ENCODE results near the gene PLAC8. TPM values are rescaled to one million over a fixed set of nuclear protein-coding genes. Genes with fewer than 3 reads are reported as not detected.
"Not testable (repeated sequence)": the region's sequence is repeated elsewhere in the genome, so short reads cannot be mapped to it uniquely, and the experiment has no call there.

Gene PLAC8
- total and polyA plus RNA-seq, 12 donors, result 0.39 to 9.4 (median 0.63) TPM

GRCh38 chr4:83043801-83044407 is 70.6 kb downstream of the PLAC8 start:
- Histone ChIP-seq H3K9me3 (no peaks in the 10 kb centered on the region), H3K27me3 (no peaks in the 10 kb centered on the region), H3K27ac (no peak overlapping the region), H3K4me1 (peaks cover 0 to 10% (median 5%) of the 10 kb centered on the region in 9 donors), H3K4me3 (no peak overlapping the region), H3K36me3 (peaks cover 0 to 46% (median 4%) of the 10 kb centered on the region in 9 donors)
- WGBS, 2 donors, result 94% methylated on average over 14 of the region's 14 CpGs
- ATAC-seq (peak in 2 of 8 donors; percentile 38 to 54), DNase-seq (no peak)
- no peak for TF ChIP-seq CTCF (IDR thresholded peaks at IDR 0.05)
- intact Hi-C loops (cut with DNase I), result loop anchor here in 1 of 10 donors (5.0 kb wide), 1 partner anchor 152 kb away; the partner anchor contains the start of gene SEC31A

GRCh38 chr4:83043157-83043556 is 71.4 kb downstream of the PLAC8 start:
- H3K9me3 ChIP-seq, H3K27me3 ChIP-seq, ATAC-seq, H3K27ac ChIP-seq, DNase-seq, H3K4me3 ChIP-seq: not testable (repeated sequence)
- 90 to 97% methylated on average over 2 of the region's 2 CpGs for WGBS, 2 donors
- Histone ChIP-seq H3K36me3 (peaks cover 0 to 42% (median 4%) of the 10 kb centered on the region in 9 donors), H3K4me1 (peaks cover 0 to 12% (median 5%) of the 10 kb centered on the region in 9 donors)
- intact Hi-C loops (cut with DNase I), result loop anchor here in 1 of 10 donors (5.0 kb wide), 1 partner anchor 151 kb away; the partner anchor contains the start of gene SEC31A

- Histone ChIP-seq H3K27ac (no peak overlapping the region), H3K4me1 (peaks cover 0 to 35% (median 26%) of the 10 kb centered on the region in 9 donors), H3K36me3 (peaks cover 0 to 16% (median 0%) of the 10 kb centered on the region in 9 donors), H3K9me3 (no peaks in the 10 kb centered on the region), H3K27me3 (no peaks in the 10 kb centered on the region), H3K4me3 (no peak overlapping the region)
- TF ChIP-seq CTCF (IDR thresholded peaks at IDR 0.05), result no peak
- ATAC-seq, result no peak
- 85 to 89% methylated on average over 3 of the region's 3 CpGs for WGBS, 2 donors
- DNase-seq, result no peak
- intact Hi-C loops (cut with DNase I), result loop anchor here in 1 of 10 donors (5.0 kb wide), 1 partner anchor 148 kb away; the partner anchor contains the start of gene SEC31A
Observed at GRCh38 chr4:83040269-83040668, 74.3 kb downstream of the PLAC8 start.

Other genes starting within 250 kb of the PLAC8 start
- gene SEC31A, start 223.6 kb downstream of the PLAC8 start, total RNA-seq, result 100 to 1,000 TPM in 7 of 10 donors, 10 to 100 TPM in 3; 86.3 to 163 (median 124) TPM
- 100 to 1,000 TPM in 1 of 2 donors, 10 to 100 TPM in 1; 82.5 to 121 TPM for gene SEC31A, start 223.6 kb downstream of the PLAC8 start, polyA plus RNA-seq
- 1 to 10 TPM; 3.5 to 9.1 (median 6.2) TPM for gene THAP9, start 214.0 kb downstream of the PLAC8 start, total RNA-seq
- gene THAP9, start 214.0 kb downstream of the PLAC8 start, polyA plus RNA-seq, result 1 to 10 TPM; 1.9 to 5.4 TPM
- 1 to 10 TPM; 6.0 to 9.4 (median 9.0) TPM for gene LIN54, start 103.9 kb downstream of the PLAC8 start, total RNA-seq
- gene LIN54, start 103.9 kb downstream of the PLAC8 start, polyA plus RNA-seq, result 1 to 10 TPM; 1.5 to 1.9 TPM
- 10 to 100 TPM; 48.1 to 65.1 (median 57.5) TPM for gene COPS4, start 79.5 kb downstream of the PLAC8 start, total RNA-seq
- gene COPS4, start 79.5 kb downstream of the PLAC8 start, polyA plus RNA-seq, result 10 to 100 TPM; 12.5 to 40.3 TPM
- gene COQ2, start 170.1 kb upstream of the PLAC8 start, total RNA-seq, result 10 to 100 TPM; 17.8 to 32.8 (median 26.5) TPM
- 10 to 100 TPM; 10.5 to 15.5 TPM for gene COQ2, start 170.1 kb upstream of the PLAC8 start, polyA plus RNA-seq
- 1 to 10 TPM in 3 of 10 donors, under 1 TPM in 7; 0.21 to 2.4 (median 0.40) TPM for gene HPSE, start 220.1 kb upstream of the PLAC8 start, total RNA-seq
- gene HPSE, start 220.1 kb upstream of the PLAC8 start, polyA plus RNA-seq, result under 1 TPM; 0.15 to 0.32 TPM